Osteocyte (in vitro differentiated cells): ENCODE results near the gene HOXA6. TPM values are rescaled to one million over a fixed set of nuclear protein-coding genes. Genes with fewer than 3 reads are reported as not detected.
A peak's percentile ranks its signal among the peaks of the same experiment; 100 is the strongest.

Experiments
- DNase-seq: peaks from one replicate; pipeline ENCODE4 v3.0.0; 2021; ENCODE audit warnings: mixed read lengths; ENCODE audit not compliant: unreplicated experiment; ENCODE audit errors: extremely low spot score
- H3K27ac Mint-ChIP-seq: one replicate; pipeline ENCODE4 v1.8.0; 2021; ENCODE audit warnings: mild to moderate bottlenecking, mixed read lengths; ENCODE audit not compliant: unreplicated experiment
- H3K27me3 Mint-ChIP-seq: one replicate; pipeline ENCODE4 v1.8.0; 2021; ENCODE audit warnings: mixed read lengths; ENCODE audit not compliant: unreplicated experiment
- H3K36me3 Mint-ChIP-seq: one replicate; pipeline ENCODE4 v1.8.0; 2021; ENCODE audit warnings: mixed read lengths; ENCODE audit not compliant: unreplicated experiment
- H3K4me1 Mint-ChIP-seq: one replicate; pipeline ENCODE4 v1.8.0; 2021; ENCODE audit warnings: mixed read lengths; ENCODE audit not compliant: unreplicated experiment
- H3K4me3 Mint-ChIP-seq: one replicate; pipeline ENCODE4 v1.8.0; 2021; ENCODE audit warnings: mild to moderate bottlenecking, moderate library complexity, mixed read lengths; ENCODE audit not compliant: unreplicated experiment
- H3K9me3 Mint-ChIP-seq: one replicate; pipeline ENCODE4 v1.8.0; 2021; ENCODE audit warnings: mixed read lengths; ENCODE audit not compliant: unreplicated experiment
- total RNA-seq: library from RNA; stranded (reverse); gene quantifications from 2 replicates; pipeline ENCODE4 v1.2.1, GENCODE V29; 2021
- TF ChIP-seq, protein P1 (sequence below): fragments of 200-600 bp; sonication (generic); IDR thresholded peaks from 2 replicates; pipeline ENCODE4 v1.5.0; 2021; ENCODE audit warnings: antibody characterized with exemption, mild to moderate bottlenecking, moderate library complexity

Gene HOXA6
- total RNA-seq, 1 donor from 2014 or later, result not detected

DNA sequence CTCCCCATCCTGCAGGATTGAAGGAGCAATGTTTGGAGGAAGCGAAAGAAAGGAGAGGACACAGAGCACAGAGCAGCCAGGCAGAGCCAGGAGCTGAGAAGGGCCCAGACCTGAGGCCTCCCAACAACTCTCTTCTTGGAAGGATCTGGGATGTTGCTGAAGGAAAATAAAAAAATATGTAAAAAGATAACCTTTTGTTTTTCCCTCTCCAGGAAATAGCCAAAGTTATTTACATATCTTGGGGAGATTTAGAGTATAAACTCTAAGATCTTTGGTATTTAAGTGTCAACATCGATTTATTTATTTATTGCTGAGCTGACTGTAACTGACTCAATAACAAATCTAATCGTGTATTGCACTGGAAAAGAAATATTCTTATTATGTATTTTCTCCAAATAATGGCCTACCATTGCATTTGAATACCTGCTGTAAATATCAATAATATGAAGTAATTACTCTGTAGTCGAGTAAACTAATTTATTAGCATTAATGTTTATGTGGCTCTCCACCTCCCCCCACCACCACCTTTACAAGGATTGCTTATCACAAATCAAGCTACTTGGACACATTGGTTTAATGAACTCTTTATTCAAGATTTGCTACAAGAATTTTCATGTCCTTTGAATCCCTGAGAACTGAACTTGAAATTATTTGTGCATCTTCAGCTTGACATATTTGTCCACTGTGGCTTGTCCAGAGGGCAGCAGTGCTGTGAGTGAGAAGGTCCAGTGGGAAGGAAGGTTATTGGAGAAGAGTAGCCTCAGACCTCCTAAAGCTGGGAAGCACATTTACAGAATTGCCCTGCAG lies 39.3 kb upstream of the HOXA6 start:
- Mint-ChIP-seq H3K4me3 (no peak overlapping the region), H3K4me1 (peaks cover 45% of the 10 kb centered on the region), H3K36me3 (peaks cover 2% of the 10 kb centered on the region), H3K27ac (no peak overlapping the region), H3K9me3 (no peaks in the 10 kb centered on the region), H3K27me3 (peaks cover 91% of the 10 kb centered on the region)
- no peak for DNase-seq
- TF ChIP-seq, protein P1, sequence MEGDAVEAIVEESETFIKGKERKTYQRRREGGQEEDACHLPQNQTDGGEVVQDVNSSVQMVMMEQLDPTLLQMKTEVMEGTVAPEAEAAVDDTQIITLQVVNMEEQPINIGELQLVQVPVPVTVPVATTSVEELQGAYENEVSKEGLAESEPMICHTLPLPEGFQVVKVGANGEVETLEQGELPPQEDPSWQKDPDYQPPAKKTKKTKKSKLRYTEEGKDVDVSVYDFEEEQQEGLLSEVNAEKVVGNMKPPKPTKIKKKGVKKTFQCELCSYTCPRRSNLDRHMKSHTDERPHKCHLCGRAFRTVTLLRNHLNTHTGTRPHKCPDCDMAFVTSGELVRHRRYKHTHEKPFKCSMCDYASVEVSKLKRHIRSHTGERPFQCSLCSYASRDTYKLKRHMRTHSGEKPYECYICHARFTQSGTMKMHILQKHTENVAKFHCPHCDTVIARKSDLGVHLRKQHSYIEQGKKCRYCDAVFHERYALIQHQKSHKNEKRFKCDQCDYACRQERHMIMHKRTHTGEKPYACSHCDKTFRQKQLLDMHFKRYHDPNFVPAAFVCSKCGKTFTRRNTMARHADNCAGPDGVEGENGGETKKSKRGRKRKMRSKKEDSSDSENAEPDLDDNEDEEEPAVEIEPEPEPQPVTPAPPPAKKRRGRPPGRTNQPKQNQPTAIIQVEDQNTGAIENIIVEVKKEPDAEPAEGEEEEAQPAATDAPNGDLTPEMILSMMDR, result no peak

DNA sequence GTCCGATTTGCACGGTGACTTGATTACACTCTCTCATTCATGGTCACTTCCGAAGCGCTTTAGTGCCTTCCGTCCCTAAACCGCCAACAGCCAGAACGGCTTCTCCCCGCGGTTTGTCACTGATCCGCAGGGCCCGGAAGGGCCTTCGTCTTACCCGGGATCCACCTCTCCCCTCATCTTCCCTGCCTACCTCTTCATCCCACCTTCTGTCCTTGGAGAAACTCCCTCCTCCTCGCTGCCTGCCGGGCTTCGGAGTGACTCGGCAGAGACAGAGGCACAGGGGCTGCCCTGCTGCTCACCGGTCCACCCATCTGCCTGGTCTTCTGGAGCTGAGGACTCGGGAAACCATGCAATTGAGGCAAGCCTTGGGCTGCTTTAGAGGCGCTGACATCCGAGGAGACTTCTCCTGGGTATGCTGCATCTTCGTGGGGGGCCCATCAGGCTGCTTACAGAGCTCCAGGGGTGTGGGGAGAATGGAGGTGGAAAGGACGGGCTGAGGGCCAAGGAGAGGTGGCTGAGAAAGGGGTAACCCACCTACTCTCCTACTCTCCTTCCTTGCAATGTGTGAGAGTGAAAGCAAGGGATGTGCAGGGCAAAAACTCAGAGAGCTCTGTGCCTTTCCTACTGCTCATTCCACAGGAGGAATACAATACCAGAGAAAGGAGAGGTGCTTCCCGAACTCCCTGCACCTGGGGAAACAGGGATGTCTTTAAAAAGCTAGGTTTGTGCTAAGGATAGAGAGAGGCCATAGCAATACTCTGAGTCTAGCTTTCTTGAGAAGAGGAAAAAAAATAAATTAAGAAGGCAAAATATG lies 38.5 kb upstream of the HOXA6 start:
- H3K27me3 Mint-ChIP-seq, result peaks cover 90% of the 10 kb centered on the region
- no peak overlapping the region for H3K27ac Mint-ChIP-seq
- TF ChIP-seq, protein P1, result no peak
- H3K9me3 Mint-ChIP-seq, result no peaks in the 10 kb centered on the region
- DNase-seq, result no peak
- H3K36me3 Mint-ChIP-seq, result peaks cover 2% of the 10 kb centered on the region
- no peak overlapping the region for H3K4me3 Mint-ChIP-seq
- H3K4me1 Mint-ChIP-seq, result peaks cover 44% of the 10 kb centered on the region

DNA sequence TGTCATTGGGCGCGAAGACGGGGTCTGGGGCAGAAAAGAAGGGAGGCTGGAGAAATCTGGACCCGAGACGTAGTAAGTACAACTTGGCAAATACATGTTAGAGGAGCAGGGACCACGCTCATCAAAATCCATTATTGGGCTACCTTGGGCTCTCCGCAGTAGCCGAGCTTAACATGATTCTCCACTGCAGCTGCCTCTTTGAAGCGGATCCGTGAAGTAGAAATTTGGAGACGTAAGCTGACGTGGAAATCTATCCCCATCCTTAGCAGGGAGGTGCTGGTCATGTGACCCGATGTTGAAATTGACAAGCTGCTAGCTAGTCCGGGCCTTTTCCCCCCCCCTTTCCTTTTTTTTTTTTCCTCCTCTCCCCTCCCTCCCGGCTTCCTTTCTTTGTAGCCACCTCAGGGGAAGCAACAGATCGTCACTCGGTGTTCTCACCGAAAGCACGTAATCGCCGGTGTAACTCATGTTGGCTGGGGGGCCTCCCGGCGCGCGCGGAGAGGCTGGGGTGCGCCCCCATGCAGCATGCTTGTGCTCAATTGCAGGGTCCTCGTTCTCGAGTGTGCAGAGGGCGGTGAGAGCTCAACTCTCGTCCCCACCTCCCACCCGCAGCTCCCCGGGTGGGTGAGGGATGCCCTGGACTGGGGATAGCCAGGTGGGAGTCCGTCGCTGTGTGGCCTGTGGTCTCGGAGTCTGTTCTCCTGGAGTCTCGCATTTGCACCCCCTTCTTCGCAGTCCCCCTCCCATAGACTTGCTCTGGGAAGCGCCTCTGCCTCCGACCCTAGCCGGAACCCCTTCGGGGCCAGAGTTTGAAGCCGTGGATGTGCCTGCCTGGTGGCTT lies 37.7 kb upstream of the HOXA6 start, which contains the start of gene HOXA11:
TSS of gene HOXA11 (minus strand) at position 220 of the 841 bp plus-strand sequence. CDS start at position 132, 88 bp downstream.
- DNase-seq, result no peak
- H3K27me3 Mint-ChIP-seq, result peaks cover 86% of the 10 kb centered on the region
- TF ChIP-seq, protein P1, result no peak
- peak within 1 kb of the TSS; percentile 69 for H3K4me3 Mint-ChIP-seq
- peaks cover 44% of the 10 kb centered on the region for H3K4me1 Mint-ChIP-seq
- H3K36me3 Mint-ChIP-seq, result no peaks in the 10 kb centered on the region
- no peak within 1 kb of the TSS for H3K27ac Mint-ChIP-seq
- H3K9me3 Mint-ChIP-seq, result no peaks in the 10 kb centered on the region

DNA sequence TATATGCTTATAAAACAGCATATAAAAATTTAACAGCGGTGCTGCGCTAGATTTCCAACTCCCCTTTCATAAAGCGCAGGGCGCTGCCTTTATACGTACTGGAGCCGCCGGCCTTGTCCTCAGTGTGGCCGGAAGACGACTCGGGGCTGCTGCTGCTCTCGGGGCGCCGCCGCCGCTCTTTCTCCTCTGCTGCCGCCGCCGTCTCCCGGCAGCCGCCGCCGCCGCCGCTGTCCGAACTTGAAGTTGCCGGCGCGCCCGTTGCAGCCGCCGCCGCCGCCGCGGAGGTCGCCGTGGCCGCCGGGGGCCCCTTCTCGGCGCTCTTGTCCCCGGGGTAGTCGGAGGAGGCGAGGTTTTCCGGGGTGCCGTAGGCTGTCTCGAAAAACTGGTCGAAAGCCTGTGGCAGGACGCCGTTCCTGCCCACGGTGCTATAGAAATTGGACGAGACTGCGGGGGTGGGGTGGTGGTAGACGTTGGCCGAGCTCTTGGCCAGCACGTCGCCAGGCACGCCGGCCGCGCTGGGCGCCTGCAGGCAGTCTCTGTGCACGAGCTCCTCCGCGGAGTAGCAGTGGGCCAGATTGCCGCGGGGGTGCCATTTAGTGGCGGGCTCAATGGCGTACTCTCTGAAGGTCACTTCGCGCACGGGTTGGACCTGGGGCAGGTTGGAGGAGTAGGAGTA lies 36.9 kb upstream of the HOXA6 start:
- H3K36me3 Mint-ChIP-seq, result no peaks in the 10 kb centered on the region
- peaks cover 85% of the 10 kb centered on the region for H3K27me3 Mint-ChIP-seq
- no peak for DNase-seq
- H3K27ac Mint-ChIP-seq, result no peak overlapping the region
- H3K4me3 Mint-ChIP-seq, result peak overlapping the region; percentile 69
- peaks cover 45% of the 10 kb centered on the region for H3K4me1 Mint-ChIP-seq
- H3K9me3 Mint-ChIP-seq, result no peaks in the 10 kb centered on the region
- TF ChIP-seq, protein P1, result no peak
